GOT3 (cell line): ENCODE data around the gene PNPLA7.
"Not testable (repeated sequence)": the region's sequence is repeated elsewhere in the genome, so short reads cannot be mapped to it uniquely, and the experiment has no call there.

Experiments
- DNase-seq: peaks from one replicate; lab custom pipeline; 2025; ENCODE audit warnings: mixed read lengths; lab: John Stamatoyannopoulos, UW

PNPLA7 gene

GRCh38 chr9:137460363-137461315 is 89.6 kb downstream of the PNPLA7 start:
- DNase-seq = no peak

- no peak for DNase-seq
Measured at GRCh38 chr9:137459601-137460362, 90.4 kb downstream of the PNPLA7 start.

- DNase-seq = peak; percentile 44
Measured at GRCh38 chr9:137459152-137459600, 91.0 kb downstream of the PNPLA7 start, which contains the start of gene NSMF. TSS of gene NSMF (minus strand) at chr9:137459334. CDS start at chr9:137459102, 232 bp downstream.

GRCh38 chr9:137458194-137459151 is 91.7 kb downstream of the PNPLA7 start:
- DNase-seq = no peak

- DNase-seq = no peak
Measured at GRCh38 chr9:137457406-137458193, 92.6 kb downstream of the PNPLA7 start.

- no peak for DNase-seq
Measured at GRCh38 chr9:137456864-137457405, 93.3 kb downstream of the PNPLA7 start.

- no peak for DNase-seq
Measured at GRCh38 chr9:137456061-137456863, 93.9 kb downstream of the PNPLA7 start.

GRCh38 chr9:137455359-137455991 is 94.7 kb downstream of the PNPLA7 start:
- no peak for DNase-seq

GRCh38 chr9:137454597-137455358 is 95.4 kb downstream of the PNPLA7 start:
- DNase-seq = no peak

- DNase-seq = no peak
Measured at GRCh38 chr9:137454145-137454596, 96.0 kb downstream of the PNPLA7 start.

- no peak for DNase-seq
Measured at GRCh38 chr9:137453643-137454081, 96.5 kb downstream of the PNPLA7 start.

- no peak for DNase-seq
Measured at GRCh38 chr9:137452761-137453642, 97.2 kb downstream of the PNPLA7 start.

- no peak for DNase-seq
Measured at GRCh38 chr9:137452006-137452760, 98.0 kb downstream of the PNPLA7 start.

- DNase-seq = not testable (repeated sequence)
Measured at GRCh38 chr9:137451264-137452005, 98.8 kb downstream of the PNPLA7 start.

- DNase-seq = not testable (repeated sequence)
Measured at GRCh38 chr9:137450539-137451222, 99.5 kb downstream of the PNPLA7 start.
